HG02610 (cell line): ENCODE results near the gene CDKN2AIP.
"Not testable (repeated sequence)": the region's sequence is repeated elsewhere in the genome, so short reads cannot be mapped to it uniquely, and the experiment has no call there.

Experiments used
- ATAC-seq: cut with Tn5 transposase; IDR thresholded peaks from one replicate; pipeline ENCODE4 v1.9.1; 2021; ENCODE audit warnings: mild to moderate bottlenecking, moderate library complexity; ENCODE audit not compliant: unreplicated experiment

Gene CDKN2AIP

DNA sequence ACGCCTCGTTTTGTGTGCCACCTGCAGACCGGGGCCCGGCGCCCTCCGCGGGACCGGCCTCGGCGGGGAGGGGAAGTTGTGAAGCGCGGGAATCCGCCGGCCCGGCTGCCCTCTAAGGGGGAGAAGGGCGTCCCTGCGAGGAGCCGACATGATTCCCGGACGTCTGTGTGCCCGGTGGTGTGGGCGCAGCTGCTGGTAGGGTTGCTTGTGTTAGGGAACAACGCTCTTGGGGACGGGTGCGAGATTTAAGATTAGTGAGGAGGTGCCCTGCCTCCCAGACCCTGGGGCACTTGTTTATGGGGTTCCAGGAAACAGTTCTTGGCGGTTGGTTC, 627 bp downstream of the CDKN2AIP start:
- ATAC-seq, result peak; percentile 16

DNA sequence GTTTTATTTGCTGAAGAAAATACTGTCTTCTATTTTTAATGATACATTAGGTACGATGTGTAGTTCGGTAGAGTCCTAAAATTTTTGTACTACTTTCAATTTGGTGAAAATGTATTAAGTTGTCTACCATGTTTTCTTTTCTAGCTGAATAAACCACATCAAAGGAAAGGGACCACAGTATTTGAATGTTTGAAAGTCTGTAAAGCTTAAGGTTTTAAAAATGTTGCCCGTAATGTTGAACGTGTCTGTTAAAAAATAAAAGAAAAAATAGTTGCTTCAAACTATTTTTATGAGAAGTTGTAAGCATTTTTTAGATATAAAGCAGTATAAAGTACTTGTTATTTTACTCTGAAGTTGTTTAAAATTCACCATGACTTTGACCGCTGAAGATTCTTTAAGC, 3.2 kb downstream of the CDKN2AIP start:
- no peak for ATAC-seq

DNA sequence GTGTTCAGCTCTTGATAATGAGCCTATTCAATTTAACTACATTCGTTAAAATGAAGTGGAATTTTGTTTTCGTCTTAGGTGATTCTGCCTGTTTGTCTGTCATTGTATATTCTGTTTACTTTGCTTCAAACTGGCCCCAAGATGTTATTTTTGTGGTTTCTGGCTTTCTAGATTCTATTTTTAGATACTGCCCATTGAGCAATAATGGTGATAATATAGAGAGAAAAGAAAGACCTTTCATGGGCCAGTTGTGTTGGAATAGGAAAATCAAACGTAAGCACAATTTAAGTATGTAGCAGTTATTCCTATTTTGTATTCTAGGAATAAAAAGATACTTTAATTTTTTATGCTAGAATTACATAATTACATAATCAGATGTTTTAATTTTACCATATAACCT, 4.0 kb downstream of the CDKN2AIP start:
- no peak for ATAC-seq

DNA sequence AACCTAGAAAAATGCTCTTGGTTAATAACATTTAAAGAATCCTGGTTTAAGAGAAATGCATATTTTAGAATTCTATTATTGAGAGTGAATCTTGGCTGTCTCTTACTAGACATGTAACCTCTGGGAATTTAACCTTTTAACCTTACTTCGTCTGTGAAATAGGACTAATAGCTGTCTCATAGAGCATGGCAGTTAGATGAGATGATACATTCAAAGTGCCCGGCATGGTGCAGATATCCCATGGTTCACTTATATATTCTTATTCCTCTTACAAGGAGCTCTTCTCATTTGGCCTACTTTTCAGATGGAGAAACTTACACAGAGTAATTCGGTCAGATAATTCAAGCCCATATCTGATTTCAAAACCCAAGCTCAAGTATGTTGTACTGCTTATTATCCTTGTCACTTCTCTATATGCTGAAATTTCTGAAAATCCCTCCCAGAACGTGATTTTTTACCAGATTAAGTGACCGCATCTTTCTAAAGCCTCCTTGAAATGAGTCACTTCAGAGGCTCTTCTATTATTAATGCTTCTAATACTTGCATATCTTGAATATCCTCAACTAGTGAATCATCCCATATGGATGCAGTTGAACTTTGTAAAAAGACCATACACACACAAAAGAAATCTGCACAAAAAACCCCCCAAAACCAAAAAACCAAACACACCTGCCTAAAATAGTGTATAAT, 4.9 kb downstream of the CDKN2AIP start:
- no peak for ATAC-seq

DNA sequence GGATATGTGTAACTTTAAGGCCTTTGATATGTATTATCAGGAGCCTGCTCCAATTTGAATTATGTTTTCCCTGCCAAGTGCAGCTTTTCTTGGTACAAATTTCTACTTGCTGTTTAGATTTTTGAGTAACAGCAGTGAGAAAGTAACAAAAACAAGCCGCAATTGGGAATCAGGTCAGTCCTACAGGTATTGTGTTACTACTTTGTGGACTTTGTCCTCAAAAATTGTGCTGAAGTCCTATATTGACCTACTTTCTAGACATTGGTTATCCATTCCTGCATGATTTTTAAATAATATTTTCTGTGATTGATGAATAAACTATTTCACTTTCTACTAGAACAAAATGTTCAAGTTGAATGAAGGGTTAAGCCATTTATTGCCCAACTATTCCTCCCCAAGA, 5.7 kb downstream of the CDKN2AIP start:
- ATAC-seq, result no peak

DNA sequence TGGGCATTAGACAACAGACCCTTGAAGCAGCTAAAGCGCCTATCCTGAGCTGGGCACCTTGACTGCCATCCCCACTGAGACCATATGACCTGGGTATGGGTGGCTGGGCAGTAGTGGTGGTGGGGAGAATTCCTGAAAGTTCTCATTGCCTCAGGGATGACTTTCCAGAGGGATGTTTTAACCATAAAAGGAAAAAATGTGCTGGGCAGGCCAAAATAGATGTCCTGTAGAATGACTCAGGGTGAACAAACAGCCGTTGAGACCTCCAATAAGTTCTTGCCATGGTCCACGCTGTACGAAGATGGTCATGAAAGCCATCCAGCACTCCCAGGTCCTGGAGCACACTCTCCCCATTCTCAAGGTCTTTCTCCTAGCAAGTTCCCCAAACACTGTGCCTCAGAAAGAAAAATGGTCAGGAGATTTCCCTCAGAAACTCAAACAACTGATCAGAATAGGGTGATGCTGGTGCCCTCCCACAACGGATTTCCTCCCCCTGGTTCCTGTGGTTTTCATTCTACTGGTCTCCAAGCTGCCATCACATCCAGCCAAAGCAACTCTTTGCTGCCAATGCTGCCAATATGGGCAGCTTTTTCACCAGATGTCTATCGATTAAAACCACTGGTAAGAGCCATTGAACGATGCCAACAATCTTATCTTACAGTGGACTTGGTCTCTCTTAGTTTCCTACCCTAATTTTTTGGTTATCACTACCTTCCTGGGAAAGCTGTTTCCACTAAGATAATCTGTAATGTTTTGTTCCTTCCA, 11.2 kb downstream of the CDKN2AIP start:
- no peak for ATAC-seq

DNA sequence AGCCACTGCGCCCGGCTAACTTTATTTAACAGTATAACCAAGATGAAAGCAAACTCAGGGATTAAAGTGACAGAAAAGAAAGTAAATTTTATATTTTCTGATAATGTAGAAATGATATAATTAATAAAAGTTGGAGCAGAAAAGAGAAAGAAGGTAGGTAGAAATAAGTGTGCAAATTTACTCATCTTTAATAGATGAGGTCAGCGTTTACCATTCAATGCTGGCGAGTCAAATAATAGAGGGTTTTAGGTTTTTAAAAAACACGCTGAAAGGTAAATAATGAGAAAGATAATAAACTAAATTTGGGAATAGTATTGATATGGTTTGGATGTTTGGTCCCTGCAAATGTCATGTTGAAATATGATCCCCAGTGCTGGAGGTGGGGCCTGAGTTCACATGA, 13.6 kb downstream of the CDKN2AIP start:
- no peak for ATAC-seq

DNA sequence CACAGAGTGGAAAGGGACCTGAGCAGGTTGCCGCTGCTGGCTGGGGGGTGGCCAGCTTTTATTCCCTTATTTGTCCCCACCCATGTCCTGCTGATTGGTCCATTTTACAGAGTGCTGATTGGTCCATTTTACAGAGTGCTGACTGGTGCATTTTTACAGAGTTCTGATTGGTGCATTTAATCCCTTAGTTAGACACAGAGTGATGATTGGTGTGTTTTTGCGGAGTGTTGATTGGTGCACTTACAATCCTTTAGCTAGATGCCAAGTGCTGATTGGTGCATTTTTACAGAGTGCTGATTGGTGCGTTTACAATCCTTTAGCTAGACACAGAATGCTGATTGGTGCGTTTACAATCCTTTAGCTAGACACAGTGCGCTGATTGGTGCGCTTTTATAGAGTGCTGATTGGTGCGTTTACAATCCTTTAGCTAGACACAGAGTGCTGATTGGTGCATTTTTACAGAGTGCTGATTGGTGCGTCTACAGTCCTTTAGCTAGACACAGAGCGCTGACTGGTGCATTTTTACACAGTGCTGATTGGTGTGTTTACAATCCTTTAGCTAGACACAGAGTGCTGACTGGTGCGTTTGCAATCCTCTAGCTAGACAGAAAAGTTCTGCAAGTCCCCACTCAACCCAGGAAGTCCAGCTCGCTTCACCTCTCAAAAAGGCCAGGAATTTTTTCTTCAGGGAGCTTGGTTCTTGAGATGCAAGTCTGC, 19.6 kb downstream of the CDKN2AIP start:
- ATAC-seq, result not testable (repeated sequence)

DNA sequence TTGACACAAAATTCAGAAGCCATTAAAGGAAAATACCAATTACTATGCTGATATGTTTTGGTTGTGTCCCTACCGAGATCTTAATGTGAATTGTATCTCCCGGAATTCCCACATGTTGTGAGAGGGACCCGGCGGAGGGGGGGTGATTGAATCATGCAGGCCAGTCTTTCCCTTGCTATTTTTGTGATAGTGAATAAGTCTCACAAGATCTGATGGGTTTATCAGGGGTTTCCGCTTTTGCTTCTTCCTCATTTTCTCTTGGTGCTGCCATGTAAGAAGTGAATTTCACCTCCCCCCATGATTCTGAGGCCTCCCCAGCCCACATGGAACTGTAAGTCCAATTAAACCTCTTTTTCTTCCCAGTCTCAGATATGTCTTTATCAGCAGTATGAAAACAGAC, 21.4 kb downstream of the CDKN2AIP start:
- ATAC-seq, result not testable (repeated sequence)

DNA sequence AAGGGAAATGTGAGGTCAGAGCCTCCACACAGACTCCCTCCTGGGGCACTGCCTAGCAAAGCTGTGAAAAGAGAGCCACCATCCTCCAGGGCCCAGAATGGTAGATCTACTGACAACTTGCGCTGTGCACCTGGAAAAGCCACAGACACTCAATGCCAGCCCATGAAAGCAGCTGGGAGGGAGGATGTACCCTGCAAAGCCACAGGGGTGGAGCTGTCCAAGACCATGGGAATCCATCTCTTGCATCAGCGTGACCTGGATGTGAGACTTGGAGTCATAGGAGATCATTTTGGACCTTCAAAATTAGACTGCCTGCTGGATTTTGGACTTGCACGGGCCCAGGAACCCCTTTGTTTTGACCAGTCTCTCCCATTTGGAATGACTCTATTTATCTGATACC, 22.8 kb downstream of the CDKN2AIP start:
- ATAC-seq, result no peak

DNA sequence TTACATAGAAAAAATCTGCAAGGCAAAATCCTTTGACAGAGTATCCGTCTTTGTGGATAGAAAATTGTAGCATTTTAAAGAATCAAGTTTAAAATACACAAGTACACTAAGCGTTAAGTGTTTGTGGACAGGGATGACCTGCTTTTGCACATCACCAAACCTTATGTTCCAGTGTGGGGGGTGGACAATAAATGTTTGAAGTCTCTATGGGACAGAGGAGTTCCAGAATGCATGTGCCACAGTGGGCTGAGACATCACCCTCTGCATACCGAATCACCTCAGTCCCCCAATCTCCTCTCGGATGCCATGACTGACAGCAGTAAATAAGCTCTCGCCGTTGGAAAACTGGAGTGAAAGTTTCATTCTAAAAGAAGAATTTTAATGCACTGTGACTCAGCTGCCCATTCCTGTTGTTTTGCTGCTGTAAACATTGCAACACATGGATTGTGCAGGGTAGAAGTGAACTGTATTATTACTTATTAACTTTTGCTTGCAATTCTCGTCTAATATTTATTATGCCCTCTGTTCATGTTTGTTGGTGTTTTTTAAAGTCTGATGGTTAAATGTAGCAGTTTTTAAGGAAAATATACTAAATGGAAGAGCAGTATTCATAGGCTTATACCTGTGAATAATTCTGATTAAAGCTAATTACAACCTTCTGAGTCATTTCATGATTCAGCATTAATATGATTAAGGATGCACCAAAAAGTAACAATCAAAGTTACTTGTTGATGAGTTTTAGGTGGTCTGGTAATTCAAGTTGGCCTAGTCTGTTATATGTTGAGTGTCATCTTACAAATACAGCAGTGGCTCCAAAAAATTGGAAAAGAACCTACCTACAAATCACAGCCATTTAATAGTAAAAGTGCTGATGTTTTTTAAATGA, 24.0 kb downstream of the CDKN2AIP start:
- ATAC-seq, result no peak

DNA sequence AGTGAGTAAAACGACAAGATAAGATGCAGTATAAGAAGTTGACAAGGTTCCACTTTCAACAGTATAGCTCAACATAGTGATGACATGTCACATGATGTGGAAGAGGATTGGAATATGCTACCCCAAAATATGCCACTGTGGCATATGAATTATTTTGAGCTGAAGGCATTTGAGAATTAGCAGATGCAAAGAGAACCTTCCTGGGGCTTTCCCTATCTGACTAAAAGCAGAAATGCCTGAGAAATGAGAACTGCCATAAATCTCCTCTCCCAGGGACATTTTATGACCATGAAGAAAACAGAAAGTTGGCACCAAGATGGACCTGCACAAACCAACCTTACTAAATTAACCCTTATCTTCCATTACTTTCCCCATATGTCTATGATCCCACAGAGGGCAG, 24.8 kb downstream of the CDKN2AIP start:
- ATAC-seq, result peak; percentile 44

DNA sequence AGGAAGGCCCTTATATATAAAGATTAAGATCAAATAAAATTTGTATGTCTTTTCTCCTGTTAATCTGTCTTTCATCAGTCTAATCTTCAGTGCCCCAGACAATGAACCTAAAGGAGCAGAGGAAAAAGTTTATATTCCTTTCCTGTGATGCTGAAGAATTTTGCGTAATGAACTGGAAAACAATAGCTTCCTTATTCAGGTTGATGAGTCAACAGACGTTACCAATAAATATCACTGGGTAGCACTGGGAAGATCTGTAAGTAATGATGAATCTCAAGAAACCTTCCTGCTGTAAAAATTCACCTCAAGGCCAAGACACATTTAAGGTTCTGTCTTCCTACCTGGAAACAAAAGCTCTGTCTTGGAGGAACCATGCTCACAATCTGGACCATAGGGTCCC, 25.5 kb downstream of the CDKN2AIP start:
- ATAC-seq, result no peak

DNA sequence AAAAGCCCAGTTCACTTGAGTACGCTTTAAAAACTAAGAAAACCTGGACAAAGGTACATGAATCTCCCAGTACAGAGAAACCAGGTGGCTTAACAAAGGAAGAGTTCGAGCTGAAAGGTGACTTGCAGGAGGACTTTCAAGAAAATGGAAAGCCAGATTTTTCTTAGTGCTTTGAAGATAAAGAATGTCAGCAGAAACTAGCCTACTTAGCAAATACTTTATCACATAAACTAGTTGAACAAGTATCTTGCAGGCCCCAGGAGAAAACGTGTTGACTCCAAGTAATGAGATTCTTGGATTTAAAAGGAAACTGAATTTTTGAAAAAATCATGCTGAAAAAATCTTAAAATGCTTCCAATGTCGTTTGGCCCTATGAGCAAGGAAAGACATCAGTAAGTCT, 26.4 kb downstream of the CDKN2AIP start:
- no peak for ATAC-seq

DNA sequence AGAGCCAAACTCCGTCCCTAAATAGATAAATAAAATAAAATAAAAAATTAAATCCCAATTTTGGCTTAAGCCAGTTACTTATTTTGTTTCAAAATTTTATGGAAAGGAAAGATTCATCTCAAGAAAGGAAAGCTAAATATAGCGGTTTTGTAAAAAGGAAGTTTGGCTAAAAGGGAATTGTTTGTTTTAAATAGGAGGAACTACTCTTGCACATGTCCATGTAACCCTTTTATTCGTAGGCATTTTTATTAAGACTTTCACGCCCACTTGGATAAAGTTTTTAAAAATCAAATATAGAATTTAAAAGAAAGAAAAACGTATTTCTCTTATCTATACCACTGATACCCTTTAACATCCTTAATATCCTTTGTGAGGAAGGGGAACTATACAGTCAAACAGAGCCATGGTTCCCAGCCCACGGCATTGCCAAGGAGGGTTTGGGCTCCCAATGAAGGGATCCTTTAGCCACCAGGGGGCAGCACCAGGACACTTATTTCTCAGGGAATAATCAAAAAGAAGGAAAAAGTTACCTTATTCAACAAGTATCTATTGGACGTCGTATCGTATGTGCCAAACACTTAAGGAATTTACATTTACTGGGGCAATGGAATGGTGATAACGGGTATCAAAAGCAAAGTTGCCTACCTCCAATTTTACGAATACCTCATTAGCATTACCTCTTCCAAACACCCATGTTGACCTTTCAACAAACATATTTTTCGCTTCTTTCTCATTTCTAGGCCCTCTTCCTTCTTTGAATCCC, 27.7 kb downstream of the CDKN2AIP start:
- peak; percentile 80 for ATAC-seq

DNA sequence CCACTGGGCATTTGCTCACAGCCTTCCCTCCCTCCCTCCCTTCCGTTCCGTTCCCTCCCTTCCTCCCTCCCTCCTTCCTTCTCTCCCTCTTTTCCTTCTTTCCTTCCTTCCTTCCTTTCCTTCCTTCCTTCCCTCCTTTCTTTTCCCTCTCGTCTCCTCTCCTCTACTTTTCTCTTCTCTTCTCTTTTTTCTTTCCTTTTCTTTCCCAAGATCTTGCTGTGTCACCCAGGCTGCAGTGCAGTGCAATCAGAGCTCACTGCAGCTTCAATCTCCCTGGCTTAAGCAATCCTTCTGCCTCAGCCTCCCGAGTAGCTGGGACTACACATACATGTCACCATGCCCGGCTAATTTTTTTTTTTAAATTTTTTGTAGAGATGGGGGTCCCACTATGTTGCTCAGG, 33.7 kb downstream of the CDKN2AIP start:
- ATAC-seq, result no peak

DNA sequence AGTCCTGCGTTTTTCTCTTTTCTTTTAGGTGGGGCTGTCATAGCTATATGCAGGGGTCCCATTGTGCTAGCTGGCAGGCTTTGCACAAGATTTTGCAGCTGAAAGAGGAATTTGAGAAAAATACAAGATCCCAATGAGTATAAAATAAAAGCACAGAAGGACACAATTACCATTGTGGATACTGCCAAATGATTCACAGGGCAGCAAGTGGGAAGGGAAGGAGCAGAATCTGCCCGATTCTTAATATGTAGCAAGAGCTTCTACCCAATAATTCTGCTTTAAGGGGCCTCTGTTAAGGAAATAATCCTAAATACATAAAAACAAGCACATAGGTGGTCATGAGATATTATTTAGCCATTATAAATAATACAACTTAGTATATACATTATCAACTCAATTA, 34.5 kb downstream of the CDKN2AIP start:
- ATAC-seq, result no peak

DNA sequence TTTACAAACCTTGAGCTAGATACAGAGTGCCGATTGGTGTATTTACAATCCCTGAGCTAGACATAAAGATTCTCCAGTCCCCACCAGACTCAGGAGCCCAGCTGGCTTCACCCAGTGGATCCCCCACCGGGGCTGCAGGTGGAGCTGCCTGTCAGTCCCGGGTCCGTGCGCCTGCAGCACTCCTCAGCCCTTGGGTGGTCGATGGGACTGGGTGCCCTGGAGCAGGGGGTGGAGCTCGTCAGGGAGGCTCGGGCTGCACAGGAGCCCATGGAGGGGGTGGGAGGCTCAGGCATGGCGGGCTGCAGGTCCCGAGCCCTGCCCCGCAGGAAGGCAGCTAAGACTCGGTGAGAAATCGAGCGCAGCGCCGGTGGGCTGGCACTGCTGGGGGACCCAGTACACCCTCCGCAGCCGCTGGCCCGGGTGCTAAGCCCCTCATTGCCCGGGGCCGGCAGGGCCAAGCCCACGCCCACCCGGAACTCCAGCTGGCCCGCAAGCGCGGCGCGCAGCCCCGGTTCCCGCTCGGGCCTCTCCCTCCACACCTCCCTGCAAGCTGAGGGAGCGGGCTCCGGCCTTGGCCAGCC, 38.2 kb downstream of the CDKN2AIP start:
- not testable (repeated sequence) for ATAC-seq

DNA sequence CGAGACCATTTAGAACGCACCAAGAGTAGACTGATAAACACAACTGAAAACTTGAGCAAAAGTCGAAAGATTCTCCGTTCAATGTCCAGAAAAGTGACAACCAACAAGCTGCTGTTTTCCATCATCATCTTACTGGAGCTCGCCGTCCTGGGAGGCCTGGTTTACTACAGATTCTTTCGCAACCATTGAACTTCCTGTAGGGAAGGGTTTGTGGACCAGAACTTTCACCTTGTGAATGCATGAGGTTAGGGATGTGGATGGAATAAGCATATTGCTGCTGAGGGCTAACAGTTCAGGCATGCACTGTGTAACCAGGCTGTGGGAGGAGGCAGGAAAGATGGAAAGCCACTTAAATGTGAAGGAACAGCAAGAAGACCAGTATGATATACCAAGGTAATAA, 39.6 kb downstream of the CDKN2AIP start:
- ATAC-seq, result no peak
